CD4-positive, alpha-beta T cell (primary cell): ENCODE measurements around the gene DEF6. TPM values are rescaled to one million over a fixed set of nuclear protein-coding genes. Genes with fewer than 3 reads are reported as not detected.

Source experiments
- ATAC-seq: fragments of 200-7000 bp; cut with Tn5 transposase; one replicate; pipeline ENCODE4 v1.10.0; 2022; ENCODE audit warnings: mild to moderate bottlenecking; ENCODE audit not compliant: poor library complexity
- CTCF ChIA-PET: fragments of 350-600 bp; sonication (Branson Sonifier 250); formaldehyde crosslinking; loops from one replicate; lab custom pipeline; 2021; ENCODE audit warnings: antibody characterized with exemption, inconsistent platforms; lab: Charles Lee
- POLR2A ChIA-PET: fragments of 350-600 bp; sonication (Branson Sonifier 250); formaldehyde crosslinking; loops from one replicate; lab custom pipeline; 2021; ENCODE audit warnings: antibody characterized with exemption, inconsistent platforms; lab: Charles Lee
- DNase-seq, 14 experiments: peaks; one replicate each; pipeline ENCODE4 v3.0.0-alpha.2; 2013 to 2020; ENCODE audit warnings: mixed read lengths in 2 of 14
- H3K27ac ChIP-seq, 2 donors: one replicate each; pipeline versions ENCODE4 v1.5.1 to v1.7.0; 2013; ENCODE audit warnings: low read length in 2 of 2, low read depth in 1 of 2, mild to moderate bottlenecking in 1 of 2
- H3K27me3 ChIP-seq, 2 experiments: 1 replicate in 1 of 2; 2 replicates in 1 of 2; pipeline versions ENCODE4 v1.6.1 to v1.7.0; 2013; ENCODE audit warnings: low read length in 2 of 2, control low read depth in 1 of 2, mild to moderate bottlenecking in 1 of 2, moderate library complexity in 1 of 2; ENCODE audit not compliant: insufficient read depth in 2 of 2, control insufficient read depth in 1 of 2
- H3K36me3 ChIP-seq: one replicate; pipeline ENCODE4 v1.6.1; 2013; ENCODE audit warnings: low read length, control low read depth; ENCODE audit not compliant: insufficient read depth
- H3K4me1 ChIP-seq: one replicate; pipeline ENCODE4 v1.6.1; 2013; ENCODE audit warnings: low read length, control low read depth; ENCODE audit not compliant: insufficient read depth
- H3K4me3 ChIP-seq: one replicate; pipeline ENCODE4 v1.5.1; 2013; ENCODE audit warnings: mild to moderate bottlenecking, low read length, moderate library complexity
- H3K9me3 ChIP-seq, 2 experiments: 1 replicate in 1 of 2; 2 replicates in 1 of 2; pipeline versions ENCODE4 v1.6.1 to v1.7.0; 2013; ENCODE audit warnings: low read length in 2 of 2, mild to moderate bottlenecking in 2 of 2, control low read depth in 1 of 2, moderate library complexity in 1 of 2; ENCODE audit not compliant: control insufficient read depth in 1 of 2, insufficient read depth in 1 of 2
- H3K27ac Mint-ChIP-seq: one replicate; pipeline ENCODE4 v1.8.0; 2020; ENCODE audit warnings: mixed read lengths
- H3K27me3 Mint-ChIP-seq: one replicate; pipeline ENCODE4 v1.8.0; 2021; ENCODE audit warnings: mixed read lengths
- H3K36me3 Mint-ChIP-seq: one replicate; pipeline ENCODE4 v1.8.0; 2021; ENCODE audit warnings: low read depth, mixed read lengths
- H3K4me1 Mint-ChIP-seq: one replicate; pipeline ENCODE4 v1.8.0; 2021; ENCODE audit warnings: low read depth, mixed read lengths
- H3K4me3 Mint-ChIP-seq: one replicate; pipeline ENCODE4 v1.8.0; 2020; ENCODE audit warnings: mild to moderate bottlenecking, mixed read lengths
- H3K9me3 Mint-ChIP-seq: one replicate; pipeline ENCODE4 v1.8.0; 2020; ENCODE audit warnings: mixed read lengths
- CTCF ChIP-seq: fragments of 200-600 bp; IDR thresholded peaks from one replicate; pipeline ENCODE4 v1.8.0; 2022; ENCODE audit warnings: antibody characterized with exemption, mild to moderate bottlenecking
- intact Hi-C, 2 experiments: fragments of 100-400 bp; cut with DNase I in 1 of 2; cut with micrococcal nuclease in 1 of 2; formaldehyde crosslinking; loops; one replicate each; pipeline versions ENCODE4 v1.15.1 to v1.9.0; 2023 to 2025; cut with DNase I, micrococcal nuclease
- total RNA-seq, 174 experiments: library from RNA in 2 of 174; stranded (reverse) in 2 of 174; gene quantifications; one replicate each; pipeline ENCODE4 v1.2.3 and lab custom pipeline; 2021 to 2026

DEF6 gene
- total RNA-seq, 2 experiments from 2014 or later: 209 to 212 TPM

DNA sequence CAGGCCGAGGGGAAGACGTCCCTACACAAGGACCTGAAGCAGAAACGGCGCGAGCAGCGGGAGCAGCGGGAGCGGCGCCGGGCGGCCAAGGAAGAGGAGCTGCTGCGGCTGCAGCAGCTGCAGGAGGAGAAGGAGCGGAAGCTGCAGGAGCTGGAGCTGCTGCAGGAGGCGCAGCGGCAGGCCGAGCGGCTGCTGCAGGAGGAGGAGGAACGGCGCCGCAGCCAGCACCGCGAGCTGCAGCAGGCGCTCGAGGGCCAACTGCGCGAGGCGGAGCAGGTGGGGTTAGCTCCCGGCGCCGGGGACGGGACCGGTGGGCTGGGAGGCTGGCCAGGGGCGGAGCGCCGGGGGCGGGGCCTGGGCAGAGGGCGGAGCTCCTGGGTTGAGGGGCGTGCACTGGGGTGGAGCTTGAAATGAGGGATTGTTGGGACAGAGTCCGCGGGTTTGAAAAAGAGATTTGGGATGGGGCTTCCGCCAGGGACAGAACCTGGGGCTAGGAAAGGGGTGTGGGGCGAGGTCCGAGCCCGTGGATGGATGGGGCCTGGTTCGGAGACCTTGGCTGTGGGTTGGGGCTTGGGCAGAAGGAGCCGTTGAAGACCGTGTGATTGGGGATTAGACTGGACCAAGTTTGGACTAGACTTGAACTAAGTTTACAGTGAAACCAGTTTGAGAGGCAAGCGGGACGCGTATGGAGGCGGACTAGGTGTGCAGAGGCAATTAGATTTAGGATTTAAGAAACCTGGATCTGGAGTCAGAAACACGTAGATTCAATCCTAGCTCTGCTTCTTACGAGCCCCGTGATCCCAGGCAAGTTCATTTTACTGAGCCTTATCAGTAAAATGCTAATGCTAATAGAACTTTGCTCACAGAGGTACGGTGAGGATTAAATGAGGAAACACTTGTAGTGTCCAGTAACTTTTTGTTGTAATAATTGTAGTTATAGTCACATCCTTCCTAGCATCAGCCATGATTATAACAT is 20.9 kb downstream of the DEF6 start:
- ChIA-PET CTCF (interaction anchor here (1.5 kb wide), 1 partner anchor 14 kb away, joined by 3 read pairs; no protein-coding TSS in a partner anchor), POLR2A (interaction anchor here (1.1 to 2.9 kb wide), 4 partner anchors 9 to 22 kb away, joined by 3 to 12 read pairs (median 7); partner anchors contain the start of gene DEF6)
- Histone ChIP-seq H3K4me3 (no peak overlapping the region), H3K9me3 (no peaks in the 10 kb centered on the region), H3K27ac (no peak overlapping the region), H3K4me1 (peaks cover 15% of the 10 kb centered on the region), H3K27me3 (no peaks in the 10 kb centered on the region), H3K36me3 (peaks cover 87% of the 10 kb centered on the region)
- H3K27ac Mint-ChIP-seq: no peak overlapping the region
- no peak for TF ChIP-seq CTCF
- no peaks in the 10 kb centered on the region for H3K27me3 Mint-ChIP-seq
- intact Hi-C loops: no loop called here
- ATAC-seq (no peak), DNase-seq (no peak)
- peaks cover 61% of the 10 kb centered on the region for H3K4me1 Mint-ChIP-seq
- H3K4me3 Mint-ChIP-seq: no peak overlapping the region
- no peaks in the 10 kb centered on the region for H3K9me3 Mint-ChIP-seq
- peaks cover 95% of the 10 kb centered on the region for H3K36me3 Mint-ChIP-seq

DNA sequence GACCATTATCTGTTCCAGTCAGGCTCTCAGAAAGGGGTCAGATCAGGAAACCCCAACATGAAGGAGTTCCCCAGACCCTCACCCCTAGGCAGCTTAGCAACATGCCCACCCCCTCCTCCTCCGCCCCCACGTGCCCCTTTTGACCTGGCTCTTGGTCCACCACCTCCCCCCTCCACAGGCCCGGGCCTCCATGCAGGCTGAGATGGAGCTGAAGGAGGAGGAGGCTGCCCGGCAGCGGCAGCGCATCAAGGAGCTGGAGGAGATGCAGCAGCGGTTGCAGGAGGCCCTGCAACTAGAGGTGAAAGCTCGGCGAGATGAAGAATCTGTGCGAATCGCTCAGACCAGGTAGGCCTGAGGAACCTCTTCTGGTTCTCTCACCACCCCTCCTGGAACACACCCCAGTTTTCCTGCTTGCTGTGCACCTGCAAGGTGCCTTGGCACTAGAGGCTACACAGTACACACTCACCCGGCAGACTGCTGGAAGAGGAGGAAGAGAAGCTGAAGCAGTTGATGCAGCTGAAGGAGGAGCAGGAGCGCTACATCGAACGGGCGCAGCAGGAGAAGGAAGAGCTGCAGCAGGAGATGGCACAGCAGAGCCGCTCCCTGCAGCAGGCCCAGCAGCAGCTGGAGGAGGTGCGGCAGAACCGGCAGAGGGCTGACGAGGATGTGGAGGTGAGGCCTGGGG is 21.9 kb downstream of the DEF6 start:
- DNase-seq: no peak
- Mint-ChIP-seq H3K27ac (peak overlapping the region; percentile 71), H3K9me3 (no peaks in the 10 kb centered on the region), H3K4me1 (peaks cover 51% of the 10 kb centered on the region), H3K4me3 (no peak overlapping the region), H3K36me3 (peaks cover 90% of the 10 kb centered on the region), H3K27me3 (no peaks in the 10 kb centered on the region)
- Histone ChIP-seq H3K36me3 (peaks cover 92% of the 10 kb centered on the region), H3K4me1 (peaks cover 15% of the 10 kb centered on the region), H3K27ac (no peak overlapping the region), H3K4me3 (no peak overlapping the region), H3K27me3 (no peaks in the 10 kb centered on the region), H3K9me3 (no peaks in the 10 kb centered on the region)
- no peak for ATAC-seq
- CTCF ChIA-PET: interaction anchor here (1.4 to 1.6 kb wide), 3 partner anchors 7 to 13 kb away, joined by 3 to 5 read pairs (median 3); no protein-coding TSS in a partner anchor
- POLR2A ChIA-PET: interaction anchor here (0.7 to 2.9 kb wide), 5 partner anchors 10 to 370 kb away, joined by 3 to 12 read pairs (median 5); no protein-coding TSS in a partner anchor
- no peak for TF ChIP-seq CTCF
- intact Hi-C loops: loop anchor here in 1 of 2 experiments (10.0 kb wide), 1 partner anchor 235 kb away; no protein-coding TSS in a partner anchor

- Mint-ChIP-seq H3K27ac (peak overlapping the region; percentile 71), H3K9me3 (no peaks in the 10 kb centered on the region), H3K27me3 (no peaks in the 10 kb centered on the region), H3K4me3 (no peak overlapping the region), H3K4me1 (peaks cover 45% of the 10 kb centered on the region), H3K36me3 (peaks cover 90% of the 10 kb centered on the region)
- no peak overlapping the region for H3K4me3 ChIP-seq
- no peaks in the 10 kb centered on the region for H3K9me3 ChIP-seq
- POLR2A ChIA-PET: interaction anchor here (0.7 to 2.9 kb wide), 4 partner anchors 10 to 369 kb away, joined by 3 to 12 read pairs (median 4); no protein-coding TSS in a partner anchor
- no peaks in the 10 kb centered on the region for H3K27me3 ChIP-seq
- intact Hi-C loops: loop anchor here in 1 of 2 experiments (10.0 kb wide), 1 partner anchor 235 kb away; no protein-coding TSS in a partner anchor
- DNase-seq (no peak), ATAC-seq (no peak)
- H3K27ac ChIP-seq: no peak overlapping the region
- H3K36me3 ChIP-seq: peaks cover 94% of the 10 kb centered on the region
- peaks cover 15% of the 10 kb centered on the region for H3K4me1 ChIP-seq
- no peak for TF ChIP-seq CTCF
- CTCF ChIA-PET: interaction anchor here (1.4 to 1.6 kb wide), 3 partner anchors 8 to 12 kb away, joined by 3 to 5 read pairs (median 3); no protein-coding TSS in a partner anchor
Observed at GRCh38 chr6:35320031-35320410, 22.4 kb downstream of the DEF6 start.
